GM11168 (cell line): ENCODE measurements around the gene DGCR6.
"Not testable (repeated sequence)": the region's sequence is repeated elsewhere in the genome, so short reads cannot be mapped to it uniquely, and the experiment has no call there.

ENCODE experiments used
- in situ Hi-C: fragments of 300-500 bp; cut with MboI; formaldehyde crosslinking; loops from one replicate; pipeline ENCODE4 v1.12.0; 2022; ENCODE audit warnings: low sequenced_read_pairs; ENCODE audit not compliant: unreplicated experiment

DGCR6 gene

GRCh38 chr22:18958738-18959137 is 52.6 kb downstream of the DGCR6 start:
- in situ Hi-C loops, result not testable (repeated sequence)

- in situ Hi-C loops, result not testable (repeated sequence)
These were observed 53.1 kb downstream of the DGCR6 start for GRCh38 chr22:18959266-18959665.

GRCh38 chr22:18959741-18960140 is 53.6 kb downstream of the DGCR6 start:
- in situ Hi-C loops, result not testable (repeated sequence)

- in situ Hi-C loops, result not testable (repeated sequence)
These were observed 54.2 kb downstream of the DGCR6 start for GRCh38 chr22:18960166-18960820.

GRCh38 chr22:18961201-18961600 is 55.1 kb downstream of the DGCR6 start:
- in situ Hi-C loops, result not testable (repeated sequence)
